SU-DHL-6 (cell line): ENCODE results near the gene CDKN2AIPNL.

Experiments
- CTCF ChIP-seq: fragments of 200-600 bp; sonication (generic); IDR thresholded peaks from one replicate; pipeline ENCODE4 v1.5.1; 2017; ENCODE audit warnings: antibody characterized with exemption, mild to moderate bottlenecking, low read length, moderate library complexity; ENCODE audit not compliant: insufficient read depth, poor library complexity, severe bottlenecking
- EZH2phosphoT487 ChIP-seq: fragments of 200-600 bp; sonication (generic), shearing (Covaris generic); conservative IDR thresholded peaks from 2 replicates; pipeline ENCODE4 v1.6.1; 2018; ENCODE audit warnings: mild to moderate bottlenecking, antibody characterized with exemption, low read length, moderate library complexity, mixed read lengths

- TF ChIP-seq CTCF (no peak), EZH2phosphoT487 (no peak)
Measured at GRCh38 chr5:134418958-134419357, 7.3 kb upstream of the CDKN2AIPNL start.
